ENCODE data around the gene CTNNBL1. TPM values are rescaled to one million over a fixed set of nuclear protein-coding genes. Genes with fewer than 3 reads are reported as not detected.

The CTNNBL1 gene
- total RNA-seq, 1 experiment from 2014 or later: 45.2 TPM

DNA sequence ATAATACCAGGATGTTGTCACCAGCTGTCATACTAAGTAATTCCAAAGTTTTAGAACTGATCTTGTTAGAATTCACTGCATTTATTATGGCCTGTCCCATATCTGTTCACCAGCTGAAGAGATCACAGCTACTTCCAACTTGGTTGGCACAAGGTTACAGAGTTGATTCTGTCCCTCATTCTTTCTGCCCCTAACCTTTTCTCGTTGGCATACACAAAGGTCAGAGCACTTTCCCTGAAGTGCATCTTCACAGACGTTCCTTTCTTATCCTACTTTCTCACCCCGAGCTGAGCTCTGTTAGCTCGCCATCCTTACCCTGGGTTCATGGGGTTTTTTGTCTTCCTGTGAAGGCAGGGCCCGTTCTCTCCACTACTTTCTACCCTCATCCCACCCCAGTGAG, 143.1 kb downstream of the CTNNBL1 start:
- no TSS peak for BruUV-seq (replicated peaks)
- Mint-ChIP-seq H3K4me3 (ENCODE audit: unreplicated experiment) (no peak overlapping the region), H3K27me3 (ENCODE audit: insufficient read depth, unreplicated experiment) (no peaks in the 10 kb centered on the region), H3K4me1 (ENCODE audit: insufficient read depth, unreplicated experiment) (no peaks in the 10 kb centered on the region), H3K9me3 (ENCODE audit: unreplicated experiment) (no peaks in the 10 kb centered on the region), H3K36me3 (ENCODE audit: insufficient read depth, unreplicated experiment) (peaks cover 8% of the 10 kb centered on the region), H3K27ac (ENCODE audit: low read depth, unreplicated experiment) (no peak overlapping the region)
- intact Hi-C loops (cut with micrococcal nuclease): no loop called here
- DNase-seq (ENCODE audit: unreplicated experiment): no peak
- ChIA-PET POLR2A (no interaction called here), CTCF (interaction anchor here (0.6 to 1.5 kb wide), 2 partner anchors 13 to 117 kb away, joined by 3 to 4 read pairs; no protein-coding TSS in a partner anchor)
- TF ChIP-seq, protein P1, sequence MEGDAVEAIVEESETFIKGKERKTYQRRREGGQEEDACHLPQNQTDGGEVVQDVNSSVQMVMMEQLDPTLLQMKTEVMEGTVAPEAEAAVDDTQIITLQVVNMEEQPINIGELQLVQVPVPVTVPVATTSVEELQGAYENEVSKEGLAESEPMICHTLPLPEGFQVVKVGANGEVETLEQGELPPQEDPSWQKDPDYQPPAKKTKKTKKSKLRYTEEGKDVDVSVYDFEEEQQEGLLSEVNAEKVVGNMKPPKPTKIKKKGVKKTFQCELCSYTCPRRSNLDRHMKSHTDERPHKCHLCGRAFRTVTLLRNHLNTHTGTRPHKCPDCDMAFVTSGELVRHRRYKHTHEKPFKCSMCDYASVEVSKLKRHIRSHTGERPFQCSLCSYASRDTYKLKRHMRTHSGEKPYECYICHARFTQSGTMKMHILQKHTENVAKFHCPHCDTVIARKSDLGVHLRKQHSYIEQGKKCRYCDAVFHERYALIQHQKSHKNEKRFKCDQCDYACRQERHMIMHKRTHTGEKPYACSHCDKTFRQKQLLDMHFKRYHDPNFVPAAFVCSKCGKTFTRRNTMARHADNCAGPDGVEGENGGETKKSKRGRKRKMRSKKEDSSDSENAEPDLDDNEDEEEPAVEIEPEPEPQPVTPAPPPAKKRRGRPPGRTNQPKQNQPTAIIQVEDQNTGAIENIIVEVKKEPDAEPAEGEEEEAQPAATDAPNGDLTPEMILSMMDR (IDR thresholded peaks at IDR 0.05; ENCODE audit: unreplicated experiment): no peak

DNA sequence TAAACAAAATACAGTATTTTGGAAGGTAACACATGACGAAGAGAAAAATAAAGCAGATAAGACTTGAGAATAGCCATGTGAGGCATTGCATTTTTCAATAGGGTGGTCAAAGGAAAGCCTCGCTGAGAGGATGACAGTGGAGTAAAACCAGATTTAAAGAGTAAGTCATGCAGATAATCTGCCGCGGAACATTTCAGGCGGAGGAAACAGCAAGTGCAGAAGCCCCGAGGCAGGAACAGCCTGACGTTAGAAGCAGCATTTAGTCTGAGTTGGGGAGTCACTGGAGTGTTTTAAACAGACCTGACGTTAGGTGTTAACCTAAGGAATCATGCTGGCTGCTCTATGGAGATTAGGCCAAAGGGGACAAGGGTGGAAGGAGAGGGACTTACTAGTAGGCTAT, 144.1 kb downstream of the CTNNBL1 start:
- POLR2A ChIA-PET: no interaction called here
- intact Hi-C loops (cut with micrococcal nuclease): no loop called here

DNA sequence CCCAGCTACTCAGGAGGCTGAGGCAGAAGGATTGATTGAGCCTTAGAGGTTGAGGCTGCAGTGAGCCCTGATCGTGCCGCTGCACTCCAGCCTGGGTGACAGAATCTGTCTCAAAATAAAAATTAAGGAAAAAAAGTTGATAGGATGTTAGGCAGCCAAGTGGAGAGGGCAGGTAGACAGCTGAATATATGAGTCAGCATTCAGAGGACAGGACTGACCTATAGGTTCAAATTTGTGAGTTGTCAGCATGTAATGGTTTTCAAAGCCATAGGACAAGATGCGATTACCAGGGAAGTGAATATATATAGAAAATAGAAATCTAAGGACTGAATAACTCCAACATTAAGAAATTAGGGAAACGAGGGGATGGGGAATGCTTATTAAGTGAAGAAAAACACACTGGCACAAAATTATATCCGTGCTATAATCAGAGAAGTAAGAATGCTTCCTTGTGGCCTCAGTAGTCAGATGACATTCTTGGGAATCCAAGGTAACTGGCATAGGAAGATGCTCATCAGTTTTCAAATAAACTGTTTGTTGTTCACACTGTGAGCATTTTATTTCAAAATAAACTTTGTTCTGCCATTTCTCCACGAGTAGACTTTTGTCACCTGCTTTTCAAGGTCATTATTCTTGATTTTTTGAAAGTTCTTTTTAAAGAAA, 145.1 kb downstream of the CTNNBL1 start:
- H3K27ac Mint-ChIP-seq (ENCODE audit: low read depth, unreplicated experiment): peak overlapping the region; percentile 73
- DNase-seq (ENCODE audit: unreplicated experiment): no peak
- peaks cover 11% of the 10 kb centered on the region for H3K36me3 Mint-ChIP-seq (ENCODE audit: insufficient read depth, unreplicated experiment)
- ChIA-PET POLR2A (interaction anchor here (0.6 kb wide), 1 partner anchor 663 kb away, joined by 3 read pairs; no protein-coding TSS in a partner anchor), CTCF (interaction anchor here (0.6 to 0.7 kb wide), 2 partner anchors 39 to 1636 kb away, joined by 3 read pairs; no protein-coding TSS in a partner anchor)
- BruUV-seq (replicated peaks): no TSS peak
- H3K9me3 Mint-ChIP-seq (ENCODE audit: unreplicated experiment): no peaks in the 10 kb centered on the region
- no peaks in the 10 kb centered on the region for H3K27me3 Mint-ChIP-seq (ENCODE audit: insufficient read depth, unreplicated experiment)
- H3K4me1 Mint-ChIP-seq (ENCODE audit: insufficient read depth, unreplicated experiment): no peaks in the 10 kb centered on the region
- TF ChIP-seq, protein P1 (IDR thresholded peaks at IDR 0.05; ENCODE audit: unreplicated experiment): no peak
- intact Hi-C loops (cut with micrococcal nuclease): no loop called here
- no peak overlapping the region for H3K4me3 Mint-ChIP-seq (ENCODE audit: unreplicated experiment)

More for the DNA sequence above, 144.1 kb downstream of the CTNNBL1 start:
- Mint-ChIP-seq H3K4me3 (ENCODE audit: unreplicated experiment) (no peak overlapping the region), H3K27ac (ENCODE audit: low read depth, unreplicated experiment) (no peak overlapping the region), H3K27me3 (ENCODE audit: insufficient read depth, unreplicated experiment) (no peaks in the 10 kb centered on the region), H3K36me3 (ENCODE audit: insufficient read depth, unreplicated experiment) (peaks cover 8% of the 10 kb centered on the region), H3K9me3 (ENCODE audit: unreplicated experiment) (no peaks in the 10 kb centered on the region), H3K4me1 (ENCODE audit: insufficient read depth, unreplicated experiment) (no peaks in the 10 kb centered on the region)
- no peak for DNase-seq (ENCODE audit: unreplicated experiment)
- TF ChIP-seq, protein P1 (IDR thresholded peaks at IDR 0.05; ENCODE audit: unreplicated experiment): no peak
- BruUV-seq (replicated peaks): no TSS peak
- CTCF ChIA-PET: interaction anchor here (0.6 to 0.7 kb wide), 2 partner anchors 40 to 1635 kb away, joined by 3 read pairs; no protein-coding TSS in a partner anchor

DNA sequence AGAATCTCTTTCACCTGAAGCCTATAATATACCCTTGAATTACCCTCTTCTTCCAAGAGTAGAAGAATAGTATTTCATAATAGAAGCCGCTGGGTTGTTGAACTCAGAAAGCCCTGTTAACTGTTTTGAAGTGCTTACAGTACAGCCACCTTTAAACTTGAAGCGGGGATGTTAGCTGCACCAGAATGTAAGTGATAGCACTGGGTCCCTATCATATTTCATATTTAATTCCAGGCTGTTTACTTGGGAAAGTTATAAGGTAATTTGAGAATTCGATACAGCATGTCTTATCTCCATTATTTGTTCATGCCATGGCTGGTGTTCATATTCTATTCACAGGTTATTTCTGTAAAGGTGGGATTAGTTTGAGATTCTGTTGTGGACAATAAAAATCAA, 145.6 kb downstream of the CTNNBL1 start:
- Mint-ChIP-seq H3K27ac (ENCODE audit: low read depth, unreplicated experiment) (no peak overlapping the region), H3K27me3 (ENCODE audit: insufficient read depth, unreplicated experiment) (no peaks in the 10 kb centered on the region), H3K9me3 (ENCODE audit: unreplicated experiment) (no peaks in the 10 kb centered on the region), H3K4me3 (ENCODE audit: unreplicated experiment) (no peak overlapping the region), H3K36me3 (ENCODE audit: insufficient read depth, unreplicated experiment) (peaks cover 16% of the 10 kb centered on the region), H3K4me1 (ENCODE audit: insufficient read depth, unreplicated experiment) (no peaks in the 10 kb centered on the region)
- BruUV-seq (replicated peaks): no TSS peak
- DNase-seq (ENCODE audit: unreplicated experiment): no peak
- POLR2A ChIA-PET: no interaction called here
- TF ChIP-seq, protein P1 (IDR thresholded peaks at IDR 0.05; ENCODE audit: unreplicated experiment): no peak
- intact Hi-C loops (cut with micrococcal nuclease): no loop called here
- CTCF ChIA-PET: no interaction called here
